Activated CD4-positive, alpha-beta T cell treated with anti-CD3 and anti-CD28 coated beads for 36 hours (primary cell): ENCODE data around the gene COL6A2. TPM values are rescaled to one million over a fixed set of nuclear protein-coding genes. Genes with fewer than 3 reads are reported as not detected.
"Not testable (repeated sequence)": the region's sequence is repeated elsewhere in the genome, so short reads cannot be mapped to it uniquely, and the experiment has no call there.

ENCODE experiments used
- ATAC-seq: fragments of 200-7000 bp; cut with Tn5 transposase; one replicate; pipeline ENCODE4 v1.10.0; 2021; ENCODE audit warnings: mild to moderate bottlenecking, moderate library complexity
- CTCF ChIA-PET: fragments of 350-600 bp; sonication (Branson Sonifier 250); formaldehyde crosslinking; loops from one replicate; lab custom pipeline; 2021; ENCODE audit warnings: antibody characterized with exemption; lab: Charles Lee
- POLR2A ChIA-PET: fragments of 350-600 bp; sonication (Branson Sonifier 250); formaldehyde crosslinking; loops from one replicate; lab custom pipeline; 2021; ENCODE audit warnings: antibody characterized with exemption, inconsistent platforms; lab: Charles Lee
- DNase-seq: peaks from one replicate; pipeline ENCODE4 v3.0.0-alpha.2; 2020
- H3K27ac Mint-ChIP-seq: one replicate; pipeline ENCODE4 v1.8.0; 2021; ENCODE audit warnings: mixed read lengths
- H3K27me3 Mint-ChIP-seq: one replicate; pipeline ENCODE4 v1.8.0; 2021; ENCODE audit warnings: mixed read lengths
- H3K36me3 Mint-ChIP-seq: one replicate; pipeline ENCODE4 v1.8.0; 2021; ENCODE audit warnings: low read depth, mixed read lengths
- H3K4me1 Mint-ChIP-seq: one replicate; pipeline ENCODE4 v1.8.0; 2021; ENCODE audit warnings: mixed read lengths
- H3K4me3 Mint-ChIP-seq: one replicate; pipeline ENCODE4 v1.8.0; 2021; ENCODE audit warnings: mild to moderate bottlenecking, moderate library complexity, mixed read lengths
- H3K9me3 Mint-ChIP-seq: one replicate; pipeline ENCODE4 v1.8.0; 2021; ENCODE audit warnings: low read depth, mixed read lengths
- intact Hi-C, 2 experiments: fragments of 100-400 bp; cut with DNase I in 1 of 2; cut with micrococcal nuclease in 1 of 2; formaldehyde crosslinking; loops; one replicate each; pipeline versions ENCODE4 v1.14.2 to v1.15.1; 2022 to 2024; cut with DNase I, micrococcal nuclease
- total RNA-seq, 2 experiments: library from RNA; stranded (reverse); gene quantifications; one replicate each; pipeline ENCODE4 v1.2.3, GENCODE V29; 2021

The COL6A2 gene
- total RNA-seq, 2 experiments from 2014 or later, result 3.3 to 3.4 TPM

- peaks cover 8% of the 10 kb centered on the region for H3K9me3 Mint-ChIP-seq
- no peak overlapping the region for H3K4me3 Mint-ChIP-seq
- ChIA-PET POLR2A (no interaction called here), CTCF (no interaction called here)
- ATAC-seq (no peak), DNase-seq (no peak)
- no peaks in the 10 kb centered on the region for H3K4me1 Mint-ChIP-seq
- H3K36me3 Mint-ChIP-seq, result no peaks in the 10 kb centered on the region
- H3K27ac Mint-ChIP-seq, result no peak overlapping the region
- peaks cover 3% of the 10 kb centered on the region for H3K27me3 Mint-ChIP-seq
- intact Hi-C loops, result no loop called here
Observed at GRCh38 chr21:46082713-46082962, 15.3 kb upstream of the COL6A2 start.

GRCh38 chr21:46082963-46083790, 14.7 kb upstream of the COL6A2 start:
- Mint-ChIP-seq H3K4me3 (no peak overlapping the region), H3K9me3 (peaks cover 10% of the 10 kb centered on the region), H3K4me1 (no peaks in the 10 kb centered on the region), H3K36me3 (no peaks in the 10 kb centered on the region), H3K27ac (no peak overlapping the region), H3K27me3 (peaks cover 3% of the 10 kb centered on the region)
- ChIA-PET CTCF (no interaction called here), POLR2A (no interaction called here)
- intact Hi-C loops, result no loop called here
- no peak for DNase-seq
- ATAC-seq, result no peak

GRCh38 chr21:46083791-46084561, 13.9 kb upstream of the COL6A2 start:
- ChIA-PET CTCF (no interaction called here), POLR2A (no interaction called here)
- DNase-seq (no peak), ATAC-seq (no peak)
- no peak overlapping the region for H3K27ac Mint-ChIP-seq
- H3K9me3 Mint-ChIP-seq, result peaks cover 17% of the 10 kb centered on the region
- H3K4me1 Mint-ChIP-seq, result no peaks in the 10 kb centered on the region
- H3K27me3 Mint-ChIP-seq, result peaks cover 3% of the 10 kb centered on the region
- no peaks in the 10 kb centered on the region for H3K36me3 Mint-ChIP-seq
- intact Hi-C loops, result no loop called here
- H3K4me3 Mint-ChIP-seq, result no peak overlapping the region

GRCh38 chr21:46084709-46085108, 13.2 kb upstream of the COL6A2 start:
- DNase-seq, result no peak
- Mint-ChIP-seq H3K4me3 (no peak overlapping the region), H3K27ac (no peak overlapping the region), H3K36me3 (no peaks in the 10 kb centered on the region), H3K27me3 (peaks cover 3% of the 10 kb centered on the region), H3K9me3 (peaks cover 17% of the 10 kb centered on the region), H3K4me1 (no peaks in the 10 kb centered on the region)
- ChIA-PET CTCF (no interaction called here), POLR2A (no interaction called here)
- ATAC-seq, result no peak
- intact Hi-C loops, result no loop called here

GRCh38 chr21:46085259-46085658, 12.7 kb upstream of the COL6A2 start:
- H3K4me3 Mint-ChIP-seq, CTCF ChIA-PET, intact Hi-C loops, H3K27ac Mint-ChIP-seq, DNase-seq, H3K27me3 Mint-ChIP-seq, H3K36me3 Mint-ChIP-seq, H3K4me1 Mint-ChIP-seq, ATAC-seq, POLR2A ChIA-PET: not testable (repeated sequence)
- H3K9me3 Mint-ChIP-seq, result peaks cover 19% of the 10 kb centered on the region

- intact Hi-C loops, result no loop called here
- H3K27me3 Mint-ChIP-seq, result peaks cover 3% of the 10 kb centered on the region
- POLR2A ChIA-PET, result no interaction called here
Observed at GRCh38 chr21:46087641-46088040, 10.3 kb upstream of the COL6A2 start.

GRCh38 chr21:46088189-46088588, 9.7 kb upstream of the COL6A2 start:
- H3K36me3 Mint-ChIP-seq, result no peaks in the 10 kb centered on the region

More at GRCh38 chr21:46087641-46088040, 10.3 kb upstream of the COL6A2 start:
- no peaks in the 10 kb centered on the region for H3K36me3 Mint-ChIP-seq
- CTCF ChIA-PET, result no interaction called here
- DNase-seq, result no peak
- H3K4me3 Mint-ChIP-seq, result no peak overlapping the region
- H3K9me3 Mint-ChIP-seq, result peaks cover 24% of the 10 kb centered on the region
- no peaks in the 10 kb centered on the region for H3K4me1 Mint-ChIP-seq
- no peak for ATAC-seq
- H3K27ac Mint-ChIP-seq, result no peak overlapping the region

GRCh38 chr21:46089285-46089684, 8.6 kb upstream of the COL6A2 start:
- ChIA-PET CTCF (no interaction called here), POLR2A (no interaction called here)
- no peaks in the 10 kb centered on the region for H3K36me3 Mint-ChIP-seq
- H3K27me3 Mint-ChIP-seq, result peaks cover 3% of the 10 kb centered on the region
- intact Hi-C loops, result no loop called here
- H3K4me3 Mint-ChIP-seq, result no peak overlapping the region
- H3K27ac Mint-ChIP-seq, result no peak overlapping the region
- peaks cover 24% of the 10 kb centered on the region for H3K9me3 Mint-ChIP-seq
- DNase-seq (no peak), ATAC-seq (no peak)
- H3K4me1 Mint-ChIP-seq, result no peaks in the 10 kb centered on the region

More at GRCh38 chr21:46088189-46088588, 9.7 kb upstream of the COL6A2 start:
- Mint-ChIP-seq H3K27me3 (peaks cover 3% of the 10 kb centered on the region), H3K9me3 (peaks cover 24% of the 10 kb centered on the region), H3K4me3 (no peak overlapping the region), H3K27ac (no peak overlapping the region), H3K4me1 (no peaks in the 10 kb centered on the region)
- ChIA-PET POLR2A (no interaction called here), CTCF (no interaction called here)
- DNase-seq (no peak), ATAC-seq (no peak)
- intact Hi-C loops, result no loop called here

- no peak overlapping the region for H3K4me3 Mint-ChIP-seq
- H3K36me3 Mint-ChIP-seq, result no peaks in the 10 kb centered on the region
- ChIA-PET POLR2A (no interaction called here), CTCF (no interaction called here)
- DNase-seq (no peak), ATAC-seq (no peak)
- intact Hi-C loops, result no loop called here
- peaks cover 21% of the 10 kb centered on the region for H3K9me3 Mint-ChIP-seq
- no peaks in the 10 kb centered on the region for H3K4me1 Mint-ChIP-seq
- peaks cover 3% of the 10 kb centered on the region for H3K27me3 Mint-ChIP-seq
- H3K27ac Mint-ChIP-seq, result no peak overlapping the region
Observed at GRCh38 chr21:46091118-46091517, 6.8 kb upstream of the COL6A2 start.

- ATAC-seq (no peak), DNase-seq (no peak)
- Mint-ChIP-seq H3K4me1 (no peaks in the 10 kb centered on the region), H3K9me3 (peaks cover 21% of the 10 kb centered on the region), H3K27ac (no peak overlapping the region), H3K27me3 (peaks cover 3% of the 10 kb centered on the region), H3K36me3 (no peaks in the 10 kb centered on the region), H3K4me3 (no peak overlapping the region)
- intact Hi-C loops, result no loop called here
- CTCF ChIA-PET, result no interaction called here
- POLR2A ChIA-PET, result no interaction called here
Observed at GRCh38 chr21:46091631-46092025, 6.3 kb upstream of the COL6A2 start.

GRCh38 chr21:46092026-46092764, 5.7 kb upstream of the COL6A2 start:
- no peak overlapping the region for H3K4me3 Mint-ChIP-seq
- no peak overlapping the region for H3K27ac Mint-ChIP-seq
- no peaks in the 10 kb centered on the region for H3K36me3 Mint-ChIP-seq
- no peak for ATAC-seq
- no peak for DNase-seq
- ChIA-PET POLR2A (no interaction called here), CTCF (no interaction called here)
- H3K9me3 Mint-ChIP-seq, result peaks cover 16% of the 10 kb centered on the region
- H3K27me3 Mint-ChIP-seq, result peaks cover 3% of the 10 kb centered on the region
- intact Hi-C loops, result no loop called here
- H3K4me1 Mint-ChIP-seq, result no peaks in the 10 kb centered on the region
